K562 (cell line): ENCODE data around the gene PGD. TPM values are rescaled to one million over a fixed set of nuclear protein-coding genes. Genes with fewer than 3 reads are reported as not detected.

Source experiments
- ELK3 ChIP-seq: fragments of 450-650 bp; formaldehyde crosslinking; IDR thresholded peaks from 2 replicates; pipeline ENCODE4 v1.4.0; 2020; ENCODE audit warnings: mild to moderate bottlenecking
- FOXJ3 ChIP-seq: sonication (generic); formaldehyde crosslinking; IDR thresholded peaks from 2 replicates; pipeline ENCODE4 v1.4.0; 2020; ENCODE audit warnings: mild to moderate bottlenecking, missing genetic modification reagents
- GATAD2B ChIP-seq: fragments of 450-650 bp; IDR thresholded peaks from 2 replicates; pipeline ENCODE4 v1.6.1; 2017; ENCODE audit warnings: mild to moderate bottlenecking, borderline replicate concordance
- HINFP ChIP-seq: fragments of 450-650 bp; conservative IDR thresholded peaks from 2 replicates; pipeline ENCODE4 v1.6.1; 2016; ENCODE audit warnings: missing genetic modification characterization, low read depth, mild to moderate bottlenecking, control low read depth, missing compliant biosample characterization
- MEF2A ChIP-seq: IDR thresholded peaks from 2 replicates; pipeline ENCODE4 v1.6.1; 2011; ENCODE audit warnings: low read depth, mild to moderate bottlenecking, low read length, moderate library complexity; ENCODE audit not compliant: control insufficient read depth
- NCOA4 ChIP-seq: fragments of 450-650 bp; IDR thresholded peaks from 2 replicates; pipeline ENCODE4 v1.6.1; 2018; ENCODE audit warnings: mild to moderate bottlenecking; ENCODE audit not compliant: partially characterized antibody
- SMARCC2 ChIP-seq: fragments of 450-650 bp; IDR thresholded peaks from 2 replicates; pipeline ENCODE4 v1.6.1; 2017; ENCODE audit warnings: antibody characterized with exemption, moderate library complexity, mild to moderate bottlenecking, low read depth
- SRF ChIP-seq, 2 experiments: fragments of 250-450, 450-650 bp in 1 of 2; sonication (Bioruptor Pico) in 1 of 2; sonication (generic) in 1 of 2; formaldehyde crosslinking; IDR thresholded peaks; 2 replicates each; pipeline versions ENCODE4 v1.5.0 to v1.5.1; 2020 to 2022; ENCODE audit warnings: mild to moderate bottlenecking in 1 of 2, missing genetic modification reagents in 1 of 2
- STAG1 ChIP-seq: sonication (generic); formaldehyde crosslinking; IDR thresholded peaks from 2 replicates; pipeline ENCODE4 v1.5.0; 2020; ENCODE audit warnings: missing genetic modification reagents, borderline replicate concordance
- ZBTB34 ChIP-seq: fragments of 250-450 bp; sonication (Bioruptor Pico); IDR thresholded peaks from 2 replicates; pipeline ENCODE4 v1.8.0; 2021; ENCODE audit warnings: mild to moderate bottlenecking, moderate library complexity
- ZNF174 ChIP-seq: fragments of 250-450 bp; sonication (Bioruptor Pico); IDR thresholded peaks from 2 replicates; pipeline ENCODE4 v1.4.0; 2020; ENCODE audit warnings: mild to moderate bottlenecking
- ZNF354B ChIP-seq: fragments of 250-450 bp; sonication (Bioruptor Pico); IDR thresholded peaks from 2 replicates; pipeline ENCODE4 v1.4.0; 2020
- ZNF395 ChIP-seq: fragments of 200-800 bp; sonication (Bioruptor generic); IDR thresholded peaks from 2 replicates; pipeline ENCODE4 v1.6.1; 2017; ENCODE audit warnings: missing genetic modification characterization, missing compliant biosample characterization
- ZNF518B ChIP-seq: fragments of 250-450 bp; sonication (Bioruptor Pico); IDR thresholded peaks from 2 replicates; pipeline ENCODE4 v1.5.0; 2021; ENCODE audit warnings: mild to moderate bottlenecking, moderate library complexity
- polyA plus RNA-seq, 8 experiments: library from polyadenylated mRNA; depleted of rRNA in 4 of 8; stranded (reverse) in 5 of 8; unstranded in 3 of 8; fragments of >200 nt; fragmentation: Nextera tagmentation in 2 of 8; fragmentation: Illumina TruSeq in 1 of 8; extraction: Ambion mirVana in 2 of 8; extraction: Trizol in 1 of 8; gene quantifications; 2 replicates each; pipeline versions ENCODE4 v1.2.1 to v1.2.3, GENCODE V29; 2011 to 2014; ENCODE audit warnings: inconsistent platforms in 1 of 8, missing spikeins in 1 of 8
- total RNA-seq, 7 experiments: library from RNA; depleted of rRNA in 6 of 7; stranded (reverse); fragments of >200 nt in 6 of 7; fragmentation: Illumina TruSeq in 2 of 7; extraction: Trizol in 2 of 7; gene quantifications; 2 replicates each; pipeline versions ENCODE4 v1.2.1 to v1.2.3, GENCODE V29; 2011 to 2021; ENCODE audit warnings: low replicate concordance in 1 of 7

Gene PGD
- total and polyA plus RNA-seq, 9 of the 15 experiments (the other 6 are each of a cell fraction or from before 2014, with no cell fraction given): 177 to 542 (median 270) TPM

GRCh38 chr1:10398734-10399443 lies at the start of gene PGD (continued):
- TF ChIP-seq ZBTB34 (CRISPR knock-in tag): no peak
- TF ChIP-seq HINFP (tag): no peak
- no peak for TF ChIP-seq MEF2A
- peak; percentile 70 for TF ChIP-seq GATAD2B
- TF ChIP-seq NCOA4: no peak
- no peak for TF ChIP-seq ZNF395 (CRISPR knock-in tag)
- no peak for TF ChIP-seq FOXJ3 (CRISPR knock-in tag)
- no peak for TF ChIP-seq ELK3 (CRISPR knock-in tag)
- TF ChIP-seq ZNF518B: no peak
- no peak for TF ChIP-seq ZNF174 (CRISPR knock-in tag)
- no peak for TF ChIP-seq SMARCC2
- no peak for TF ChIP-seq STAG1
- peak in 1 of 2 experiments; percentile 59; a peak in 1 of 4 replicates for TF ChIP-seq SRF (CRISPR knock-in tag; IDR thresholded peaks at IDR 0.05)
- TF ChIP-seq ZNF354B (CRISPR knock-in tag): no peak
